Kidney (tissue), 14 donors: ENCODE data around the gene GAA. TPM values are rescaled to one million over a fixed set of nuclear protein-coding genes. Genes with fewer than 3 reads are reported as not detected.

Source experiments
- DNase-seq, 5 donors: peaks; one replicate each; pipeline ENCODE4 v3.0.0-alpha.2; 2013 to 2020
- FAIRE-seq: peaks from 2 replicates; lab custom pipeline; 2012; peaks lifted over from hg19 to GRCh38; lab: Jason Lieb, UNC
- H3K27ac ChIP-seq, 2 donors: one replicate each; pipeline ENCODE4 v1.7.0; 2013; ENCODE audit warnings: low read depth in 2 of 2, low read length in 2 of 2, inconsistent platforms in 1 of 2
- H3K27me3 ChIP-seq: one replicate; pipeline ENCODE4 v1.7.1; 2013; ENCODE audit warnings: low read length, inconsistent platforms; ENCODE audit not compliant: control insufficient read depth, insufficient read depth
- H3K36me3 ChIP-seq, 3 donors: one replicate each; pipeline versions ENCODE4 v1.7.0 to v1.7.1; 2013; ENCODE audit warnings: low read length in 3 of 3, control low read depth in 1 of 3, inconsistent platforms in 1 of 3; ENCODE audit not compliant: insufficient read depth in 3 of 3, control insufficient read depth in 2 of 3
- H3K4me1 ChIP-seq, 3 donors: one replicate each; pipeline versions ENCODE4 v1.7.0 to v1.7.1; 2013; ENCODE audit warnings: low read length in 3 of 3, inconsistent platforms in 1 of 3, low read depth in 1 of 3; ENCODE audit not compliant: control insufficient read depth in 2 of 3, insufficient read depth in 2 of 3
- H3K4me3 ChIP-seq, 3 donors: one replicate each; pipeline versions ENCODE4 v1.7.0 to v1.8.1; 2013; ENCODE audit warnings: low read length in 3 of 3, control low read depth in 1 of 3, inconsistent platforms in 1 of 3
- H3K9ac ChIP-seq, 3 donors: one replicate each; pipeline versions ENCODE4 v1.7.0 to v1.7.1; 2013; ENCODE audit warnings: low read length in 3 of 3, control low read depth in 1 of 3, inconsistent platforms in 1 of 3
- H3K9me3 ChIP-seq, 3 donors: one replicate each; pipeline versions ENCODE4 v1.7.0 to v1.7.1; 2013; ENCODE audit warnings: low read length in 3 of 3, control low read depth in 1 of 3, inconsistent platforms in 1 of 3; ENCODE audit not compliant: control insufficient read depth in 2 of 3, insufficient read depth in 1 of 3
- CTCF ChIP-seq: IDR thresholded peaks from 3 replicates; pipeline ENCODE4 v1.5.1; 2012; ENCODE audit warnings: mild to moderate bottlenecking, moderate library complexity, borderline replicate concordance; ENCODE audit not compliant: insufficient read depth; ENCODE audit errors: extremely low read depth
- intact Hi-C: fragments of 100-400 bp; cut with DNase I; formaldehyde crosslinking; loops from one replicate; pipeline ENCODE4 v1.11.1; 2022
- polyA plus RNA-seq: library from polyadenylated mRNA; stranded (reverse); fragments of 350-450 nt; fragmentation: Illumina TruSeq; extraction: RNeasy Lipid Tissue Mini Kit (QIAGEN cat#74804); gene quantifications from one replicate; pipeline ENCODE4 v1.2.3, GENCODE V29; 2014; ENCODE audit warnings: low read depth, low replicate concordance; ENCODE audit not compliant: insufficient read depth
- total RNA-seq: library from RNA; stranded (reverse); fragmentation: NEBNext Ultra II Directional; extraction: Animal tissue kit (Norgen Biotek cat#: 25700); gene quantifications from one replicate; pipeline ENCODE4 v1.2.1, GENCODE V29; 2021
- donor health status: control.
- donor health status: control.
- donor health status: control.
- donor health status: control.
- donor health status: control.
- donor health status: DM: yes; HTN: yes; CAD: no.
- donor health status: Normal renal cell carcinoma (clear cell type).

The GAA gene
- total and polyA plus RNA-seq, 2 donors from 2014 or later = 62.3 to 78.7 TPM

- Histone ChIP-seq H3K27ac (no peak overlapping the region), H3K4me3 (no peak overlapping the region), H3K36me3 (no peaks in the 10 kb centered on the region), H3K27me3 (no peaks in the 10 kb centered on the region), H3K4me1 (no peaks in the 10 kb centered on the region), H3K9me3 (no peaks in the 10 kb centered on the region), H3K9ac (no peak overlapping the region)
- intact Hi-C loops = no loop called here
- no peak for DNase-seq
- TF ChIP-seq CTCF = no peak
- no peak for FAIRE-seq
These were observed 13.4 kb downstream of the GAA start for GRCh38 chr17:80114758-80115157.

GRCh38 chr17:80115159-80115558 lies 13.8 kb downstream of the GAA start:
- no peak for DNase-seq
- intact Hi-C loops = no loop called here
- H3K4me1 ChIP-seq = no peaks in the 10 kb centered on the region
- no peak for TF ChIP-seq CTCF
- H3K9me3 ChIP-seq = no peaks in the 10 kb centered on the region
- no peaks in the 10 kb centered on the region for H3K36me3 ChIP-seq
- FAIRE-seq = no peak
- no peak overlapping the region for H3K4me3 ChIP-seq
- no peak overlapping the region for H3K27ac ChIP-seq
- H3K27me3 ChIP-seq = no peaks in the 10 kb centered on the region
- no peak overlapping the region for H3K9ac ChIP-seq

- Histone ChIP-seq H3K27me3 (no peaks in the 10 kb centered on the region), H3K36me3 (no peaks in the 10 kb centered on the region), H3K4me1 (no peaks in the 10 kb centered on the region), H3K9ac (no peak overlapping the region), H3K4me3 (no peak overlapping the region), H3K27ac (no peak overlapping the region), H3K9me3 (no peaks in the 10 kb centered on the region)
- DNase-seq (peak in 1 of 5 donors; percentile 34), FAIRE-seq (no peak)
- intact Hi-C loops = no loop called here
- no peak for TF ChIP-seq CTCF
These were observed 15.0 kb downstream of the GAA start for GRCh38 chr17:80116276-80116920.
